GM23248 (cell line): ENCODE measurements around the gene PHC2.

Experiments used
- EZH2 ChIP-seq: fragments of 200-600 bp; sonication (generic); IDR thresholded peaks from 2 replicates; pipeline ENCODE4 v1.6.1; 2018; ENCODE audit warnings: antibody characterized with exemption, mild to moderate bottlenecking; ENCODE audit not compliant: insufficient read depth, poor library complexity, severe bottlenecking
- EZH2phosphoT487 ChIP-seq: fragments of 200-600 bp; sonication (generic); IDR thresholded peaks from 2 replicates; pipeline ENCODE4 v1.6.1; 2018; ENCODE audit warnings: antibody characterized with exemption, moderate library complexity, mild to moderate bottlenecking, low read depth; ENCODE audit not compliant: insufficient read depth

DNA sequence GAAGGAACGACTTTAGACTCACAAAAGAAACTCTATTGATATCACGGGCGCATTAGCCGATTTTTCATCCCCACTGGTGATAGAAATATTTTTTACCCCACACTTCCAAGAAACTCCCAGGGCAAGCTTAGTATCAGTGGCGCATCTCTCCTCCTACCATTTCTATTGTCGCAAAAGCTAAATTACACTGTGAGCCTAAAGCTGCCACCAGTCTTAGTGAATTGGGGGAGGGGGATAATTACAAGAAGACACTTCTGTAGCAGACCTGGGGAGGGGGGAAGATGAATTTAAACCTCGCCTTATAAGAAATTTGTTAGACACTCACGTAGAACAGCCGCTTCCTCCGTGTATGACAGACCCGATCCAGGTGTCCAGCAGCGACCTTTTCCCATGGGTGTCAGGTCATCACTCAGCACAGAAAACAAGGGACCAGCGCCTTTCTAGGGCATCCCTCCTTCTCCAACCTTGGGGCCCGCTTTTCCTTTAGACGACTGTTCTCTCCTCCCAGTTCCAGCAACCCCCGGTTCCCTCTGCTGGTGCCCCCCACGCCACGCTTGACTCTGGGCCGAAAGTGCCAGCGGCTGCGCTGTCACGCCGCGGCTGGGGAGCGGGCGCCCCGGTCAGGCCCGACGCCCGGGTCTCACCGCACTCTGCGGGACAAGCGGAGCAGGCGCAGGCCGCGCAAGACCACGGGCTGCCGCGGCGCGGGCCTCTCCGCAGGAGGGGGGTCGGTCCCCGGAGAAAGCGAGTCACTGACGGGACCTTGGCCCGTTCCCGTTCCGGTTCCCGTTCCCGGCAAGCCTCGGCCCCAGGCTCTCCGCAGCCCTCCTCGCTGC is 821 bp downstream of the PHC2 start:
- TF ChIP-seq EZH2 (no peak), EZH2phosphoT487 (no peak)
